ENCODE results near the gene ZNF580. TPM values are rescaled to one million over a fixed set of nuclear protein-coding genes. Genes with fewer than 3 reads are reported as not detected.

The ZNF580 gene
- total RNA-seq, 2 experiments from 2014 or later = 24.4 to 50.0 TPM

GRCh38 chr19:55621673-55622231 is 19.1 kb upstream of the ZNF580 start:
- ChIA-PET CTCF (ENCODE audit: unreplicated experiment) (no interaction called here), POLR2A (no interaction called here)
- no TSS peak for BruUV-seq (replicated peaks)
- Histone ChIP-seq H4K20me1 (ENCODE audit: insufficient read depth, low read length) (no peaks in the 10 kb centered on the region), H3K4me1 (ENCODE audit: insufficient read depth, low read length, poor library complexity, severe bottlenecking) (peaks cover 11% of the 10 kb centered on the region), H3K9me3 (ENCODE audit: low read length) (no peaks in the 10 kb centered on the region), H3K36me3 (ENCODE audit: insufficient read depth, low read length) (peaks cover 20% of the 10 kb centered on the region), H3K9me2 (ENCODE audit: insufficient read depth, low read length) (no peaks in the 10 kb centered on the region), H3K79me2 (ENCODE audit: insufficient read depth, low read depth, low read length) (no peaks in the 10 kb centered on the region), H2AFZ (ENCODE audit: low read length) (no peak overlapping the region), H3K4me2 (ENCODE audit: low read length) (no peak overlapping the region), H3K4me3 (ENCODE audit: low read depth, low read length, poor library complexity, severe bottlenecking) (no peak overlapping the region), H3K27ac (ENCODE audit: low read depth, low read length, poor library complexity, severe bottlenecking) (no peak overlapping the region)
- intact Hi-C loops (cut with micrococcal nuclease; ENCODE audit: unreplicated experiment) = no loop called here
- TF ChIP-seq, protein P1, sequence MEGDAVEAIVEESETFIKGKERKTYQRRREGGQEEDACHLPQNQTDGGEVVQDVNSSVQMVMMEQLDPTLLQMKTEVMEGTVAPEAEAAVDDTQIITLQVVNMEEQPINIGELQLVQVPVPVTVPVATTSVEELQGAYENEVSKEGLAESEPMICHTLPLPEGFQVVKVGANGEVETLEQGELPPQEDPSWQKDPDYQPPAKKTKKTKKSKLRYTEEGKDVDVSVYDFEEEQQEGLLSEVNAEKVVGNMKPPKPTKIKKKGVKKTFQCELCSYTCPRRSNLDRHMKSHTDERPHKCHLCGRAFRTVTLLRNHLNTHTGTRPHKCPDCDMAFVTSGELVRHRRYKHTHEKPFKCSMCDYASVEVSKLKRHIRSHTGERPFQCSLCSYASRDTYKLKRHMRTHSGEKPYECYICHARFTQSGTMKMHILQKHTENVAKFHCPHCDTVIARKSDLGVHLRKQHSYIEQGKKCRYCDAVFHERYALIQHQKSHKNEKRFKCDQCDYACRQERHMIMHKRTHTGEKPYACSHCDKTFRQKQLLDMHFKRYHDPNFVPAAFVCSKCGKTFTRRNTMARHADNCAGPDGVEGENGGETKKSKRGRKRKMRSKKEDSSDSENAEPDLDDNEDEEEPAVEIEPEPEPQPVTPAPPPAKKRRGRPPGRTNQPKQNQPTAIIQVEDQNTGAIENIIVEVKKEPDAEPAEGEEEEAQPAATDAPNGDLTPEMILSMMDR (conservative IDR thresholded peaks at IDR 0.05; ENCODE audit: low read length) = no peak
- TF ChIP-seq EZH2phosphoT487 (IDR thresholded peaks at IDR 0.05; ENCODE audit: borderline replicate concordance, low read depth, low read length) = no peak
- DNase-seq (ENCODE audit: low spot score) = no peak

DNA sequence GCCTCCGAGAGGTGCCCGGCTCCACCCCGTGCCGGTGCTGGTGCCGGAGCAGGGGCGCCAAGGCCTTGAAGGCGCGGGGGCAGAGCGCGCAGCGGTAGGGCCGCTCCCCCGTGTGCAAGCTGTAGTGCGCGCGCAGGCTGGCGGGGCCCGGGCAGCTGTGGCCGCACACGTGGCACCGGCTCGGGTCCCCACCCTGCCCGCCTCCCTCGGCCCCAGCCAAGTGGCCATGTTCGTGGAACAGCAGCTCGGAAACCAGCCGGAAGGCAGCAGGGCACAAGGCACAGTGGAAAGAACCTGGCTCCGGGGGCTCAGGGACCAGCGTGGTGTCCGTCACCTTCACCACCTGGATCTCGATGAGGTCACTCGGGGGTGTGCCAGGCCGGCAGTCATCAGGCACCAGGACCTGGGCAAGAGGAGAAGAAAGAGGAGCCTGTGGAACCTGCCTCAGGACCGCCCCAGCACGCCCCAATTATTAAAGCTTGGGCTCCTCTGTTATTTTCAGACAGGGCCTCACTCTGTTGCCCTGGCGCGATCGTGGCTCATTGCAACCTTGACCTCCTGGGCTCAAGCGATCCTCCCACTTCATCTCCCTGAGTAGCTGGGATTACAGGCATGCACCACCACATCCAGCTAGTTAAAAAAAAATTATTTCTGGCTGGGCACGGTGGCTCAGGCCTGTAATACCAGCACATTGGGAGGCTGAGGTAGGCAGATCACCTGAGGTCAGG is 18.4 kb upstream of the ZNF580 start:
- Histone ChIP-seq H3K27ac (ENCODE audit: low read depth, low read length, poor library complexity, severe bottlenecking) (no peak overlapping the region), H4K20me1 (ENCODE audit: insufficient read depth, low read length) (no peaks in the 10 kb centered on the region), H2AFZ (ENCODE audit: low read length) (no peak overlapping the region), H3K79me2 (ENCODE audit: insufficient read depth, low read depth, low read length) (no peaks in the 10 kb centered on the region), H3K9me2 (ENCODE audit: insufficient read depth, low read length) (no peaks in the 10 kb centered on the region), H3K9me3 (ENCODE audit: low read length) (no peaks in the 10 kb centered on the region), H3K4me3 (ENCODE audit: low read depth, low read length, poor library complexity, severe bottlenecking) (no peak overlapping the region), H3K4me2 (ENCODE audit: low read length) (no peak overlapping the region), H3K36me3 (ENCODE audit: insufficient read depth, low read length) (peaks cover 15% of the 10 kb centered on the region), H3K4me1 (ENCODE audit: insufficient read depth, low read length, poor library complexity, severe bottlenecking) (peaks cover 11% of the 10 kb centered on the region)
- CTCF ChIA-PET (ENCODE audit: unreplicated experiment) = no interaction called here
- no TSS peak for BruUV-seq (replicated peaks)
- no peak for DNase-seq (ENCODE audit: low spot score)
- no peak for TF ChIP-seq EZH2phosphoT487 (IDR thresholded peaks at IDR 0.05; ENCODE audit: borderline replicate concordance, low read depth, low read length)
- TF ChIP-seq, protein P1 (conservative IDR thresholded peaks at IDR 0.05; ENCODE audit: low read length) = no peak
- intact Hi-C loops (cut with micrococcal nuclease; ENCODE audit: unreplicated experiment) = no loop called here
- POLR2A ChIA-PET = interaction anchor here (0.6 kb wide), 1 partner anchor 111 kb away, joined by 4 read pairs; no protein-coding TSS in a partner anchor

DNA sequence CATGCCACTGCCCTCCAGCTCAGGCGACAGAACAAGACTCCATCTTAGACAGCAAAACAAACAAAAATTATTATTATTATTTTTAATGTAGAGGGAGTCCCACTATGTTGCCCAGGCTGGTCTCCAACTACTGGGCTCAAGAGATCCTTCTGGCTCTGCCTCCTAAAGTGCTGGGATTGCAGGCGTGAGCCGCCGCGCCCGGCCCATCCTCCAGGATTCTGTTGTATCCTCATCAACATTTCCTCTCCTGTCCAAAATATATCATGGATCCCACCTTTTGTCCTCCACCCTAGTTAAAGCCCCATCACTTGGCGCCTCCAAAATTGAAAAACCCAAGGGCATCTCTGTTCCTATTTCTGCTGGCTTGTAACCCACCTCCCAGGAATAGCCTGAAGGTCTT is 17.7 kb upstream of the ZNF580 start:
- H3K4me2 ChIP-seq (ENCODE audit: low read length) = no peak overlapping the region; the same call in 1 of the 2 replicates
- BruUV-seq (replicated peaks) = no TSS peak
- H2AFZ ChIP-seq (ENCODE audit: low read length) = no peak overlapping the region
- TF ChIP-seq EZH2phosphoT487 (IDR thresholded peaks at IDR 0.05; ENCODE audit: borderline replicate concordance, low read depth, low read length) = no peak
- TF ChIP-seq, protein P1 (conservative IDR thresholded peaks at IDR 0.05; ENCODE audit: low read length) = no peak
- no peaks in the 10 kb centered on the region for H3K79me2 ChIP-seq (ENCODE audit: insufficient read depth, low read depth, low read length)
- H3K4me1 ChIP-seq (ENCODE audit: insufficient read depth, low read length, poor library complexity, severe bottlenecking) = peaks cover 11% of the 10 kb centered on the region
- H3K27ac ChIP-seq (ENCODE audit: low read depth, low read length, poor library complexity, severe bottlenecking) = no peak overlapping the region
- no peaks in the 10 kb centered on the region for H3K9me2 ChIP-seq (ENCODE audit: insufficient read depth, low read length)
- DNase-seq (ENCODE audit: low spot score) = no peak
- CTCF ChIA-PET (ENCODE audit: unreplicated experiment) = no interaction called here
- peaks cover 8% of the 10 kb centered on the region; the same call in 1 of the 2 replicates for H3K36me3 ChIP-seq (ENCODE audit: insufficient read depth, low read length)
- H3K9me3 ChIP-seq (ENCODE audit: low read length) = no peaks in the 10 kb centered on the region
- intact Hi-C loops (cut with micrococcal nuclease; ENCODE audit: unreplicated experiment) = no loop called here
- H4K20me1 ChIP-seq (ENCODE audit: insufficient read depth, low read length) = no peaks in the 10 kb centered on the region
- H3K4me3 ChIP-seq (ENCODE audit: low read depth, low read length, poor library complexity, severe bottlenecking) = no peak overlapping the region
- POLR2A ChIA-PET = interaction anchor here (0.6 kb wide), 1 partner anchor 111 kb away, joined by 4 read pairs; no protein-coding TSS in a partner anchor

Measured in OCI-LY7 (cell line).